Fibroblast of peridontal ligament (primary cell): ENCODE measurements around the gene TTC3.
"Not testable (repeated sequence)": the region's sequence is repeated elsewhere in the genome, so short reads cannot be mapped to it uniquely, and the experiment has no call there.

Experiments
- DNase-seq: peaks from one replicate; pipeline ENCODE4 v3.0.0-alpha.2; 2010; ENCODE audit errors: extremely low read depth

Gene TTC3, protein sequence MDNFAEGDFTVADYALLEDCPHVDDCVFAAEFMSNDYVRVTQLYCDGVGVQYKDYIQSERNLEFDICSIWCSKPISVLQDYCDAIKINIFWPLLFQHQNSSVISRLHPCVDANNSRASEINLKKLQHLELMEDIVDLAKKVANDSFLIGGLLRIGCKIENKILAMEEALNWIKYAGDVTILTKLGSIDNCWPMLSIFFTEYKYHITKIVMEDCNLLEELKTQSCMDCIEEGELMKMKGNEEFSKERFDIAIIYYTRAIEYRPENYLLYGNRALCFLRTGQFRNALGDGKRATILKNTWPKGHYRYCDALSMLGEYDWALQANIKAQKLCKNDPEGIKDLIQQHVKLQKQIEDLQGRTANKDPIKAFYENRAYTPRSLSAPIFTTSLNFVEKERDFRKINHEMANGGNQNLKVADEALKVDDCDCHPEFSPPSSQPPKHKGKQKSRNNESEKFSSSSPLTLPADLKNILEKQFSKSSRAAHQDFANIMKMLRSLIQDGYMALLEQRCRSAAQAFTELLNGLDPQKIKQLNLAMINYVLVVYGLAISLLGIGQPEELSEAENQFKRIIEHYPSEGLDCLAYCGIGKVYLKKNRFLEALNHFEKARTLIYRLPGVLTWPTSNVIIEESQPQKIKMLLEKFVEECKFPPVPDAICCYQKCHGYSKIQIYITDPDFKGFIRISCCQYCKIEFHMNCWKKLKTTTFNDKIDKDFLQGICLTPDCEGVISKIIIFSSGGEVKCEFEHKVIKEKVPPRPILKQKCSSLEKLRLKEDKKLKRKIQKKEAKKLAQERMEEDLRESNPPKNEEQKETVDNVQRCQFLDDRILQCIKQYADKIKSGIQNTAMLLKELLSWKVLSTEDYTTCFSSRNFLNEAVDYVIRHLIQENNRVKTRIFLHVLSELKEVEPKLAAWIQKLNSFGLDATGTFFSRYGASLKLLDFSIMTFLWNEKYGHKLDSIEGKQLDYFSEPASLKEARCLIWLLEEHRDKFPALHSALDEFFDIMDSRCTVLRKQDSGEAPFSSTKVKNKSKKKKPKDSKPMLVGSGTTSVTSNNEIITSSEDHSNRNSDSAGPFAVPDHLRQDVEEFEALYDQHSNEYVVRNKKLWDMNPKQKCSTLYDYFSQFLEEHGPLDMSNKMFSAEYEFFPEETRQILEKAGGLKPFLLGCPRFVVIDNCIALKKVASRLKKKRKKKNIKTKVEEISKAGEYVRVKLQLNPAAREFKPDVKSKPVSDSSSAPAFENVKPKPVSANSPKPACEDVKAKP (N-terminal part only)

DNA sequence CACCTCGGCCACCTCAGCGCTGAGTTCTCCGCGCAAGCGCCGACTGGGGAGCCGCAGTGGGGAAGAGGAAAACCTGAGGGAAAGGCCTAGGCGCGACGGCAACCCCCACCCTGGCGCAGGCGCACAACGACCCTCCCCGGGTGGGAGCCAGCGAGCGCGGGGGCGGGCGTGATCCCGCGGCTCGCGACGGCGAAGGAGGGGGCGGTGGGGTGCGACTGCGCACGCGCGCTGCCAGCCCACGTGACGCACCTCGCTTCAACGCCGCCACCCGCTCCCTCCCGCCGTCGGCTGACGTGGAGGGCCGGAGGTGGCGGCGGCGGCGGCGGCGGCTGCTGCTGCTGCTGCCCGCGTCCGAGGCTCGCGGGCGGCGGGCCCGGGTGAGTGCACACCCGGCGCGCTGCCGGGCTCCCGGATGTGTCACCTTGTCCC is at the start of gene TTC3, which contains the start of gene PIGP:
Gene TTC3, plus strand, starts transcription at position 267 of the 429 bp plus-strand sequence. CDS start 14,004 bp downstream, outside the sequence.
Gene PIGP, minus strand, starts transcription at position 84 of the 429 bp plus-strand sequence. CDS start 556 bp downstream, outside the sequence.
- peak; percentile 92 for DNase-seq

DNA sequence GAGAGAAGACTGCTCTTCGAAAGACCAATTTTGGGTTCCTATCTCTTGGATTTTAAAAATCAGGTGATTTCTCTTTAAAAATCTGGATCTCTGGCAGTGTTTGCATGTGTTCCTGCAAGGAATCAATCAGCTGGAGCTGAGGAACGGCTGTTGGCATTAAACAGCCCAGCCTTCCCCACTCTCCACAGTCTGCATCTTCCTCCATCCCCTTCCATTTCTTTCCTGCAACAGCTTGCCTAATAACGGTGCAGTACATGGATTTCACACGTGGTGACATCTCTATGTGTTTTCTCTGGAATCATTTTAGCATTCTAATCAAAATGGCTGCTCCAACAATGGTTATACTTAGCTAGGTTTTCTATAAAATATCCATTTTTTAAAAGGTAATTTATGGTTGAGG is 46.6 kb upstream of the TTC3 start:
- DNase-seq, result no peak

DNA sequence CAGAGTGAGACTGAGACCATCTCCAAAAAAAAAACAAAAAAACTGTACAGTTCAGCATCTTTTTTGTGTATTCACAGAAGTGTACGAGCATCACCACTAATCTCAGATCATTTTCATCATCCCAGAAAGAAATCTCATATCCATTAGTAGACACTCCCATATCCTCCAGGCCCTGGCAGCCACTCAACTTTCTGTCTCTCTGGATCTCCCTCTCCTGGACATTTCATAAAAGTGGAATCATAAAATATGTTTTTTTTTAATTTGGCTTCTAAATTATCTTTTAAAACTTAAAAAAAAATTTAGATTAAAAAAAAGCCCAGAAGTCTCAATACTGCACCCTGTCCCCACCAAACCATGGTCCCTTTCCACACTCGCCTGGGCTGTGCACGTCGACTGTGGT is 44.5 kb upstream of the TTC3 start:
- DNase-seq, result peak; percentile 29

DNA sequence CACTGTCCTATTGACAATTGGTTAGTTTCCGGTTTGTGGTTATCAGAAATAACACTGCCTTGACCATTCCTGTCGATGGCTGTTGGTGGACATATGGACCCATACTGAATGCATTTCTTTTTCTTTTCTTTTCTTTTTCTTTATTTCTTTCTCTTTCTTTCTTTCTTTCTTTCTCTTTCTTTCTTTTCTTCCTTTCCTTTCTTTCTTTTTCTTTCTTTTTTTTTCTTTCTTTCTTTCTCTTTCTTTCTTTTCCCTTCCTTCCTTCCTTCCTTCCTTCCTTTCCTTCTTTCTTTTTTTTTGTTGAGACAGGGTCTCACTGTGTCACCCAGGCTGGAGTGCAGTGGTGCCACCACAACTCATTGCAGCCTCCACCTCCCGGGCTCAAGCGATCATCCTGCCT is 42.2 kb upstream of the TTC3 start:
- DNase-seq, result no peak

DNA sequence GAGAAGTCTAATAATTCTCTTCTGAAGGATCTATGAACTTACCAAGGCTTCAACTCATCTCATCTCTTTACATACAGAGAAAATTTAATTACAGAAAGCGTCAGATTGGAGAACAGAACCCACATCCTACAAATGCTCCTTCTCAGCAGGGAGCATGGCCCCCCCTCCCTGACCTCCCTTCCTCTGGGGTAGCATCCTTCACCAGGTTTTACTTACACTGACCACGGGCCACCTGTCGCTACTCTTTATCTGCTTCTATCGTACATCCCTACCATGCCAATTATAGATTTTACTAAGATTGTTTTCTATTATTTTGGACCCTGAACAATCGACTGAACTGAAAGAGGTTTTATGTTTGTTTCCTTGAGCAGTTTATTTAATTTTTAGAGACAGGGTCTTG is 40.8 kb upstream of the TTC3 start:
- DNase-seq, result no peak

DNA sequence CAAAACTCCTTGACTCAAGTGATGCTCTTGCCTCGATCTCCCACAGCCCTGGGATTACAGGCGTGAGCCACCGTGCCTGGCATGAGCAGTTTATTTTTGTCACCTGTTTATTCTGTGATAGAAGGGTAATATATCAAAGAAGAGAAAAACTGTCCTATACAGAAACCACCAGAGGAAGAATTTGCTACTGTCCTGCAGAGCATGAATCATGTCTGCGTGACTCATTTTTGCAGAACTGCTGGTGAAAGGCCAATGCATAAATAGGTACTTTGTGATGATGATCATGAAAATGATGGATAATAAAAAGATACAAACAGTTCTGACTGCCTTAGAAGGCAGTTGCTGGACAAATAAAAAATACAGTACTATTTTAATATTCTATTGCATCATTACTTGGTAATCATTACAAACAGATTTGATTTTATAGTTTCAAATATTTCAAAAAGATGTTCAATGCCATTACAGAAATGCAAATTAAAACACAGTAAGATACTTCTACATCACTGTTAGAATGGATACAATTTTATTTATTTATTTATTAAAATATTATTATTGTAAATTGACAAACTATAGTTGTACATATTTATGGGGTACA is 40.1 kb upstream of the TTC3 start:
- peak; percentile 60 for DNase-seq

DNA sequence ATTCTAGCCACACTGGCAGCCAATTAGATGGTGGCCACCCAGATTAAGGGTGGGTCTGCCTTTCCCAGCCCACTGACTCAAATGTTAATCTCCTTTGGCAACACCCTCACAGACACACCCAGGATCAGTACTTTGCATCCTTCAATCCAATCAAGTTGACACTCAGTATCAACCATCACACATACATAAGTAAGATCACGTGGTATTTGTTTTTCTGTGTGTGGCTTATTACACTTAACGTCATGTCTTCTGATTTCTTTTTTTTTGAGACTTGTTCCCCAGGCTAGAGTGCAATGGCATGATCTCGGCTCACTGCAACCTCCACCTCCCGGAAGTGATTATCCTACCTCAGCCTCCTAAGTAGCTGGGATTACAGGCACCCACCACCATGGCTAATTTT is 38.7 kb upstream of the TTC3 start:
- not testable (repeated sequence) for DNase-seq

DNA sequence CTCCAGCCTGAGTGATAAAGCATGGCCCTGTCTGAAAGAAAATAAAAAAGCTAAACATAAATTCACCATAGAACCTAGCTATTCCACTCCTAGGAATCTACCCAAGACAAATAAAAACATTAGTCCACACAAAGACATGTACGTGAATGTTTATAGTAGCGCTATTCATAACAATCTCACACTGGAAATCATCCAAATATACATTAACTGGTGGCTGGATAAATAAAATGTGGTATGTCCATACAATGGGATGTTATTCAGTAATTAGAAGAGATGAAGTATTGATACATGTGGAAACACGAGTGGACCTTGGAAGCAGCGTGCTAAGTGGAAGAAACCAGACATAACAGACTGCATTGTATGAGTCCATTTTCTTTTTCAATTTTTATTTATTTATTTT is 36.9 kb upstream of the TTC3 start:
- no peak for DNase-seq

DNA sequence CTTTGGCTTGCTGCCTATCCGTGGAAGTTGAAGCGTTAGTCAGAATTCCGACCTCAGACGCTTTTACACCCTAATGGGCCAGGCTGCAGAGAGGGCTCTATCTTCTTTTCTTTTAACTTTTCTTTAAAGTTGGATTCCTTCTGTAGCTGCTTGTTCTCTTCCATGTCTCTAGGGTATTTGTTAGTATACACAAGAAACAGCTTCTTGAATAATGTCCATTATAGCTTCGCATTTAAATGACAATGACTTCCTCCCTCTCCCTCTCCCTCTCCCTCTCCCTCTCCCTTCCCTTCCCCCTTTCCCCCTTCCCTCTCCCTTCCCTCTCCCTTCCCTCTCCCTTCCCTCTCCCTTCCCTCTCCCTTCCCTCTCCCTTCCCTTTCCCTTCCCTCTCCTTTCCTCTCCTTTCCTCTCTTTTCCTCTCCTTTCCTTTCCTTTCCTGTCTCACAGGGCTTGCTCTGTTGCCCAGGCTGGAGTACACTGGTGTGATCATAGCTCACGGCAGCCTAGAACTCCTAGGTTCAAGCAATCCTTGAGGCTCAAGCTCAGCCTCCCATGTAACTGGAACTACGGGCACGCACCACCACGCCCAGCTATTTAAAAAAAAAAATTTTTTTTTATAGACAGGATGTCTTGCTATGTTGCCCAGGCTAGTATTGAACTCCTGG is 33.5 kb upstream of the TTC3 start:
- DNase-seq, result peak; percentile 33

DNA sequence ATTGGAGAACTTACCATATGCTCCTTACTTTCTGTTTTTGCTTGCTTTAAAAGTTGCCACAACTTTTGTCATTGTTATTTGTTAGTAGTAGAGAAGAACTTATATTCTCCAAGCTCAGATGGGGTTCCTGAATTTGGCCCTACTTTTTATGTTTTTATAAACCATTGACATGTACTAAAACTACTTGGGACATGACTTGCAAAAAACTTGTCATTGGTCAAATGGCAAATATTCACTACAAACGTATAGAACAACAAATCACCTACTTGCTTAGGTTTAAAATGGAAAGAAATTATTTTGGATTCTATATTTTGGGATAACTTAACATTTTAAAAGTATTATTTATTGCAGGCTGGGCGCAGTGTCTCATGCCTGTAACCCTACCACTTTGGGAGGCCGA is 32.8 kb upstream of the TTC3 start:
- no peak for DNase-seq

DNA sequence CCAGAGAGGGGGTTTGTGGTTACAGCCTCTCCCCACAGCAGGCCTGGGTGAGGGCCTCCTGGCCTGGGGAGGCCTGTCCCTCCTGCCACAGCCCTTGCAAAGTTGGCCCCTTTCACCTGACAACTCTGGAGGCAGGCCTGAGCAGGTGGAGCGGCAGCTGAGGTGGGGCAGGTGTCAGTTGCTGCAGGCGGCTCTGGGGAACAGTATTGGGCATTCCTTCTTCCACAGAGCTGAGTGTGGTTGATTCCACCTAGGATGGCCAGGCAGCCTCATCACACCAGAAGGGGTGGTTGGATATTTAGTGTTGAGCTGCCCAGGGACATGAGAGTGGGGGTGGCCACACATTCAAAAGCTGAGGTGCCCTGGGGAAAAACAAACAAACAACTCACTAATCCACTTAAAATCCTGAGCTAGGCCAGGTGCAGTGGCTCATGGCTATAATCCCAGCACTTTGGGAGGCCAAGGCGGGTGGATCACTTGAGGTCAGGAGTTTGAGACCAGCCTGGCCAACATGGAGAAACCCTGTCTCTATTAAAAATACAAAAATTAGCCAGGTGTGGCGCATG is 31.3 kb upstream of the TTC3 start:
- DNase-seq, result no peak

DNA sequence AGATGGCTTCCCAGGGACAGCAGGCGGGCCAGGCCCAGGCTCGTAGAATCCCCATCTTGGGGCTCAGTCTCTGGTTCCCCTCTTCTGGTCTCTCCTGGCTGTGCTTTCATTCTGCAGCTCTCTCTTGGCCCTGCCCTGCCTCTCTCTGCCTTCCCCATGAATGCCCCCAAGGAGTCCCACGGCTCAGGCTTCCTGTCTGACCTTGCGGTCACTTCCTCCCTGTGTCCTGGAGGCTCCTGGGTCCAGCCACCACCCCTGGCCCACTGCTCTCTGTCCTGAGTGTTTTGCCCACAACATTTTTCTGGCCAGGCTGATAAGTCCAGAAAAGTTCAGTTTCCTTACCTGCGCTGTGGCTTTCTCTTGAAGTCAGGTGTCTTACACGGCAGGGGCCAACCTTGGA is 29.2 kb upstream of the TTC3 start:
- DNase-seq, result no peak

DNA sequence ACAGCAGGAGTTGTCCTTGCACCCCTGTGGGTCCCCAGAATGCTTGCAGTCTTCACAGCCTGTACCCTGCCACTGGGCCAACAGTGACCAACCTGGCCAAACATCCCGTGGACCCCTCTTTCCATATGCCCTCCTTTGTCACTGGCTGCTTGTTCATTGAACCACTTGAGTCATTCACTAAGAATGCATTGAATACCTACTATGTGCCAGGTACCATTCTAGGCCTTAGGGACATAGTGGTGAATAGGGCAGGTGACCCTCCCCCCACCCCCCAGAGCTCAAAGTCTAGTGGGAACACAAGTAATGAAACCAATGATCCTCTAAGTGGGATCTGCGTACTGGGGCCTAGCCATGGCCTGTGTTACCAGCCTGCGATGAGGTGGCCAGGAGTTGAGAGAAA is 28.4 kb upstream of the TTC3 start:
- no peak for DNase-seq

DNA sequence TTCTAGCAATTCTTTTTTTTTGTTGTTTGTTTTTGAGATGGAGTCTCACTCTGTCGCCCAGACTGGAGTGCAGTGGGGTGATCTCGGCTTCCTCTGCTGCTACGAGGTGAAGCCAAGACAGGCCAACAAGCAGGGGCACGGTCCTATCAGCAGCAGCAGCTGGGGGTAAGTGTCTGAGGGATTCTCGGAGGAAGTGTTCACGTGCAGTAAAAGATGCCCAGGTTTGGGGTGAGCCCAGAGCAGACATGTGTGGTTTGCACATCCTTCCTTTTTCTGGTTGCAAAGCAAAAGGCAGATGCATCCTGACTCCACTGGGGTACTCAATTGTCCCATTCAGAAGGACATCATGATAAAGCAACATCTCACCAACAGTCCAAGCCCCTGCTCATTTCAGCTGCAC is 27.9 kb upstream of the TTC3 start:
- no peak for DNase-seq

DNA sequence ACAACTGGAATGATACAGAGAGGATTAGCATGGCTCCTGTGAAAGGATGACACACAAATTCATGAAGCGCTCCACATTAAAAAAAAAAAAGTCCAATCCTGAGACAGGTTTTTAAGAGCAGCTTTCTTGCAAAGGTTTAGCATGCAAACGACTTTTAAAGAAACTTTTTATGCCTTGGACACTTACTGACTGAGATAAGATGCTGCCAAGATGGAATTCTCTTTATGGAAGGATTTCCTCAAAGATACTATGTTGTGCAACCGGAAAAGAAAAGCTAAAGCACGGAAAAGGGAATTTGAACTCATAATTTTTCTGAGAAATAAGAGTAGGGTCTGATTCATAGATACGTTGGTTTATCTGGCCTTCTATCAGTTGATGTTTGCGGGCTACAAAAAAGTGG is 27.5 kb upstream of the TTC3 start:
- no peak for DNase-seq

DNA sequence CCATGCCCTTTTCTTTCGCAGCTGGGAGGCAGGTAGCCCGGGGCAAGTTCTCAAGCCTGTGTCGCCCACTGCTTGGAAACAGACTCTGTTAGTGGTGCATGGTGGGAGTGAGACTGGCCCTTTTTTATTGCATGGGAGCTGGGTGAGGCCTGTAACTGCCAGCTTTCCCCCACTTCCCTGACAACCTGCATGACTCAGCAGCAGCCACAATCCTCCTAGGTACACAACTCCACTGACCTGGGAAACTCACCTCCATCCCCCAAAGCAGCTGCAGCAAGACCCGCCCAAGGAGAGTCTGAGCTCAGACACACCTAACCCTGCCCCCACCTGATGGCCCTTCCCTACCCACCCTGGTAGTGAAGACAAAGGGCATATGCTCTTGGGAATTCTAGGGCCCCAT is 26.0 kb upstream of the TTC3 start:
- DNase-seq, result no peak

DNA sequence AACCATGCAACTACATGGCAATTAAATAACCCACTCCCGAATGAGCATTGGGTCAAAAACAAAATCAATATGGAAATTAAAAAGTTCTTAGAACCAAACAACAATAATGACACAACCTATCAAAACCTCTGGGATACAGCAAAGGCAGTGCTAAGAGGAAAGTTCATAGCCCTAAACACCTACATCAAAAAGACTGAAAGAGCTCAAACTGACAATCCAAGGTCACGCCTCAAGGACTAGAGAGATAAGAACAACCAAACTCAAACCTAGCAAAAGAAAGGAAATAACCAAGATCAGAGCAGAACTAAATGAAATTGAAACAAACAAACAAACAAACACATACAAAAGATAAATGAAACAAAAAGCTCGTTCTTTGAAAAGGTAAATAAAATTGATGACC is 23.3 kb upstream of the TTC3 start:
- not testable (repeated sequence) for DNase-seq

DNA sequence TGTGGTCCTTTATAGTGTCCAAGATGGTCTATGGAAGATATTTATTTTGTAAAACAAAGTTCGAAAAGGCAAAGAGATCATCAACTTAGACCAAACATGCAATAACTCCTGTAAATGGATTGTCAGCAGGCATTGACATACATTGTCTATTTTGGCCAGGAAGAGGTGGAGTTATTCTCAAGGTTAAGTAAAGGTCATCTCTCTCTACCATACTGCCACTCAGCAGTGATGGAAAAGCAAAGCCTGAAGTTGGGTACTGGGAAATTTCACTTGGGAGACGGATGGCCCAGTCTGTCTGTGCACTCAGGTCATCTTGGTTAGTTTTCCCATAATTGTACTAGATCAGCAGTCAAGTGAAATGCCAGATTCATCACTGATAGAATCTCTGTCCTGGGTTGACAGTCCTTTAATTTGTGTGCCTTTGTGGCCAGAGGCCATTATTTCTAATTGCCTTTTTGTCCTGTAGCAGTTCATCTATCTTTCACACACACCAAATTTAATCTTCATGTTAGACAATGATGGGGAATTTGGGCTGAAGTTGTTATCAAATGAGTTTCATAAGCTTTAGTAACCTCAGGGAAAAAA is 17.7 kb upstream of the TTC3 start:
- no peak for DNase-seq

DNA sequence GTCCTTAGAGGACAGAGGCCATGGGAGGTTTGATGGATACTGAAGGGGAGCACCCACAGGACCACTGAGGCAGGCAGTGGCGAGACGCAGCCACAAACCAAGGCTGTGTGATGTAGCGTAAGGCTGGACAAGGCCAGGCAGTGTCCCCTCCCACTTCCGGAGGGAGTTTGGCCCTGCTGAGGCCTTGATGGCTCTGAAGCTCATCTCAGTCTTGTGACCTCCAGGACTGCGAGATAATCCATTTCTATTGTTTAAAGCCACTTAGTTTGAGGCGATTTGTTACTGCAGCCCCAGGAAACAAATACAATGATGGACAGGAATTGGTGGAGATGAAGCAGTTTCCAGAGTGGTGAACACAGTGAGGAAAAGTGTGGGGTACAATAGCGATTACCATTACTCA is 15.4 kb upstream of the TTC3 start:
- DNase-seq, result no peak

DNA sequence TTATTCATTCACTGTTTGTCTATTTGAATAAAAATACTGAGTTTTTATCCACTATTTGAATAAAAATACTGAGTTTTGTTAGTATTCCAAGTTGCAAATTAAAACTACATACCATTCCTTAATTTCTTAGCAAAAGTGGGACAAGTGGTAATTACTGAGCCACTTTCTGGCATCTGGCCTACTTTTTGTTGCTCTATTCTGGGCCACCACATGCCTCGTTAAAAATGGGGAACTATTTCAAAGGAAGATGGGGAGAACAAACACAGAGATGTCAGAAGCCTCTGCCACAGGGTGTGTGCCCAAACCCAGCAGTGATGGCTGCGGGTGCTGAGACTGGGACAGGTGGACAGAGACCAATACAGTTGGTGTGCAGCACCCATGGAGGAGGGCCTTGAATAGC is 14.8 kb upstream of the TTC3 start:
- DNase-seq, result no peak
